NK-92 (cell line): ENCODE data around the gene CAPSL.
"Not testable (repeated sequence)": the region's sequence is repeated elsewhere in the genome, so short reads cannot be mapped to it uniquely, and the experiment has no call there.

ENCODE experiments used
- DNase-seq: peaks from one replicate; lab custom pipeline; 2025; ENCODE audit not compliant: unreplicated experiment; lab: John Stamatoyannopoulos, UW

The CAPSL gene

GRCh38 chr5:35908228-35908627, 30.2 kb downstream of the CAPSL start:
- DNase-seq: no peak

GRCh38 chr5:35904443-35905132, 33.8 kb downstream of the CAPSL start:
- no peak for DNase-seq

- no peak for DNase-seq
Observed at GRCh38 chr5:35903631-35904203, 34.7 kb downstream of the CAPSL start.

GRCh38 chr5:35902046-35902672, 36.3 kb downstream of the CAPSL start:
- DNase-seq: no peak

- DNase-seq: no peak
Observed at GRCh38 chr5:35900972-35901695, 37.3 kb downstream of the CAPSL start.

GRCh38 chr5:35899800-35900199, 38.6 kb downstream of the CAPSL start:
- DNase-seq: no peak

GRCh38 chr5:35898952-35899660, 39.3 kb downstream of the CAPSL start:
- no peak for DNase-seq

- no peak for DNase-seq
Observed at GRCh38 chr5:35894131-35894530, 44.3 kb downstream of the CAPSL start.

GRCh38 chr5:35892799-35893198, 45.6 kb downstream of the CAPSL start:
- not testable (repeated sequence) for DNase-seq

GRCh38 chr5:35890021-35891020, 48.1 kb downstream of the CAPSL start:
- no peak for DNase-seq

- no peak for DNase-seq
Observed at GRCh38 chr5:35887321-35888100, 50.9 kb downstream of the CAPSL start.

GRCh38 chr5:35886381-35886780, 52.0 kb downstream of the CAPSL start:
- DNase-seq: no peak

GRCh38 chr5:35884773-35885172, 53.6 kb downstream of the CAPSL start:
- DNase-seq: no peak

- DNase-seq: no peak
Observed at GRCh38 chr5:35884191-35884769, 54.1 kb downstream of the CAPSL start.

- no peak for DNase-seq
Observed at GRCh38 chr5:35881758-35882157, 56.7 kb downstream of the CAPSL start.

- no peak for DNase-seq
Observed at GRCh38 chr5:35880156-35880555, 58.3 kb downstream of the CAPSL start.

- DNase-seq: no peak
Observed at GRCh38 chr5:35879649-35880048, 58.8 kb downstream of the CAPSL start.

- no peak for DNase-seq
Observed at GRCh38 chr5:35879096-35879495, 59.3 kb downstream of the CAPSL start.

- DNase-seq: no peak
Observed at GRCh38 chr5:35878079-35878478, 60.3 kb downstream of the CAPSL start.
